ENCODE measurements around the gene PLEKHA7.
A peak's percentile ranks its signal among the peaks of the same experiment; 100 is the strongest.

Gene PLEKHA7

GRCh38 chr11:17026487-17027082 is 12.4 kb upstream of the PLEKHA7 start:
- TF ChIP-seq CTCF (conservative IDR thresholded peaks at IDR 0.05; ENCODE audit: low read length), result no peak
- no peak overlapping the region for H3K4me3 ChIP-seq (ENCODE audit: low read length)
- DNase-seq (ENCODE audit: low read depth), result no peak

GRCh38 chr11:17024924-17025323 is 10.7 kb upstream of the PLEKHA7 start:
- no peak for TF ChIP-seq CTCF (conservative IDR thresholded peaks at IDR 0.05; ENCODE audit: low read length)
- DNase-seq (ENCODE audit: low read depth), result no peak
- no peak overlapping the region for H3K4me3 ChIP-seq (ENCODE audit: low read length)

- no peak overlapping the region for H3K4me3 ChIP-seq (ENCODE audit: low read length)
- no peak for TF ChIP-seq CTCF (conservative IDR thresholded peaks at IDR 0.05; ENCODE audit: low read length)
Observed at GRCh38 chr11:17021511-17021910, 7.3 kb upstream of the PLEKHA7 start.

GRCh38 chr11:17020831-17021230 is 6.6 kb upstream of the PLEKHA7 start:
- no peak for TF ChIP-seq CTCF (conservative IDR thresholded peaks at IDR 0.05; ENCODE audit: low read length)
- no peak overlapping the region for H3K4me3 ChIP-seq (ENCODE audit: low read length)
- DNase-seq (ENCODE audit: low read depth), result no peak

More at GRCh38 chr11:17021511-17021910, 7.3 kb upstream of the PLEKHA7 start:
- no peak for DNase-seq (ENCODE audit: low read depth)

- no peak for DNase-seq (ENCODE audit: low read depth)
- no peak overlapping the region for H3K4me3 ChIP-seq (ENCODE audit: low read length)
- no peak for TF ChIP-seq CTCF (conservative IDR thresholded peaks at IDR 0.05; ENCODE audit: low read length)
Observed at GRCh38 chr11:17019232-17019631, 5.0 kb upstream of the PLEKHA7 start.

GRCh38 chr11:17015627-17016126 is 1.5 kb upstream of the PLEKHA7 start:
- no peak for TF ChIP-seq CTCF (conservative IDR thresholded peaks at IDR 0.05; ENCODE audit: low read length)
- H3K4me3 ChIP-seq (ENCODE audit: low read length), result no peak overlapping the region
- peak; percentile 45 for DNase-seq (ENCODE audit: low read depth)

GRCh38 chr11:17014833-17015626 is 816 bp upstream of the PLEKHA7 start:
- H3K4me3 ChIP-seq (ENCODE audit: low read length), result no peak overlapping the region
- 0 out of 2 replicates have a peak, but pooled peaks have one; percentile 9 for TF ChIP-seq CTCF (conservative IDR thresholded peaks at IDR 0.05; ENCODE audit: low read length)
- no peak for DNase-seq (ENCODE audit: low read depth)

All from AG10803 (cell line).